G401 (cell line): Measurements from ENCODE around the gene ITGA4. TPM values are rescaled to one million over a fixed set of nuclear protein-coding genes. Genes with fewer than 3 reads are reported as not detected.
A peak's percentile ranks its signal among the peaks of the same experiment; 100 is the strongest.

ENCODE experiments used
- DNase-seq: peaks from one replicate; pipeline ENCODE4 v3.0.0-alpha.2; 2015; ENCODE audit warnings: low spot score
- in situ Hi-C: cut with HindIII; loops from 2 replicates; pipeline ENCODE4 v1.10.0; 2016; ENCODE audit warnings: low sequenced_read_pairs, mixed read lengths
- total RNA-seq: library from RNA; depleted of rRNA; stranded (reverse); fragments of >200 nt; shearing (Covaris generic); gene quantifications from 2 replicates; pipeline ENCODE4 v1.2.3, GENCODE V29; 2014; rRNA removed

ITGA4 gene
- total RNA-seq, 1 experiment from 2014 or later: 2.5 TPM

DNA sequence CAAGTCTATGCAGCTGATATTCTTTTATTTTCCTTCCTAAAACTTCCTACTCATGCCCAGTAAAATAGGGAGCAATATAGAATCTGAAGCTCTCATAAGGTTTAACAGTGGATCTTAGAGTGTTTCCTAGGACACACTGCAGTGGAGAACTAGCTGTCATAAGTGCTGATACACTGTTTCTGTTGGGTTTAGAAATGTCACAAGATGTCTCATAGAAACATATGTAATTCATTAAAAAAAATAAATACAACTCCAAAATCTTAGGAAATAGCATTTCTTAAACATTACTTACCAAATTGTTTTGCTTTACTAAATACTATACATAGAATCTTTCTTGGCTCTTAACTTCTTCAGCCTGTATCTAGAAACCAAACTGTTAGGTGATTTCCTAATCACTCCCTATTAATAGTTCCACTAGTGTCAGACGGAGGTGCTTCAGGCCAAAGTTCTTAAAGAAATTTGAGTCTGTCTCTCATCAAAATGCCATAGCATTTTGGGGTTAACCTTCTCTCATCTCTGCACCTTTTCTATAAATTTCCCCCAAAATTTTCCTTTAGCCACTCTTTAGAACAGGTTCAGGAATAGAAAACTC, 106.0 kb downstream of the ITGA4 start:
- no peak for DNase-seq
- in situ Hi-C loops: no loop called here

GRCh38 chr2:181566334-181567032, 109.3 kb downstream of the ITGA4 start:
- in situ Hi-C loops: no loop called here
- DNase-seq: peak; percentile 83

DNA sequence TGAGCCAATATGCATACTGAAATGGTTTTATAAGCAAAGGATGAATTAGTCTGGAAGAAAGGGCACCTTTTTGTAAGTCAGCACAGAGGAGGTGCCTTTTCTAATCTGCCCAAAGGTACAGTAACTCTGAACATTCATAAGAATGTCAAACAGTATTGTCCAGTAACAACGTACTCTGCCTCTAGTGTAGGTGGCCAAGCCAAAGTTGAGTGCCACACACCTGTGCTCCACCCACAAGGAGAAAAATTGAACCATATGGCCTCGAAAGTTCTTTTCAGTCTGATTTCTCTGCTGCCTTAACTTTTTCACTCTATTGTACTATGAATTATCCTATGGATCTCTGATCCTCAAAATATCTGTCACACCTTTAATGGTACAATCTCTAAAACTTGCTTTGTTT, 112.9 kb downstream of the ITGA4 start:
- DNase-seq: no peak
- in situ Hi-C loops: no loop called here

DNA sequence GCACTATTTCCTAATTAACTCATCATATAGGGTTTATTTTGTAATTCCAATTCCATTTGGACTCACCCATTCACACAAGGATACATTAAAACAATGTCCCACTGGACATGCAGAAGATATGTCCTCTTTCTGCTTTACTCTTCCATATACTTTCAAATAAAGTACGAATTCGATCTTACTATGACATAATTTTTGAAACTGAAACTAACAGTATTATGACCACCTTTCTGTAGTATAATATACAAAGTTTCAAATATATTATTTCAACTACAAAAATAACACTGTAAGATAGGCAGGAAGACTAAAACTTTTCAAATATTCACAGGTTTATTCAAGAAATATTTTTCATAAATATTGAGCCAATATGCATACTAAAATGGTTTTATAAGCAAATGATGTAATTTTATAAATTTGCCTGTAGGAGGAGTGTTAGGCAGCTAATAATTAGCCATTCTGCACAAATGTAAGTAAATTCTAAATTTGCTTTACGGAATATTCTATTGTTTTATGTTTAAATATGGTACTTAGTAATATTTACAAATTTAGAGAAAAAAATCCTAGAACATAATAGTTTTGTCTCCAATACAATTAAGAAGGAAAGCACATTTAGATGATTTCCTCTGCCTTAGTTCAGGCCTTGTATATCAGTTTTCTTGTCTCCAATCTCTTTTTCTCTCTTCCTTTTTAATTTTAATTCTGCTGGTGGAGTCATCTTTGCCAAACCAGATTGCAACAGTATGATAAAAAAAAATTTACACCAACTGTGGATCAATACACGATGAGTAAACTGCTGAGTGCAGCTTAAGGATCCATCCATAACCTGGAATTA, 113.9 kb downstream of the ITGA4 start:
- peak; percentile 51 for DNase-seq
- in situ Hi-C loops: no loop called here

- DNase-seq: peak; percentile 80
- in situ Hi-C loops: no loop called here
These were observed 116.1 kb downstream of the ITGA4 start for GRCh38 chr2:181573140-181573736.

DNA sequence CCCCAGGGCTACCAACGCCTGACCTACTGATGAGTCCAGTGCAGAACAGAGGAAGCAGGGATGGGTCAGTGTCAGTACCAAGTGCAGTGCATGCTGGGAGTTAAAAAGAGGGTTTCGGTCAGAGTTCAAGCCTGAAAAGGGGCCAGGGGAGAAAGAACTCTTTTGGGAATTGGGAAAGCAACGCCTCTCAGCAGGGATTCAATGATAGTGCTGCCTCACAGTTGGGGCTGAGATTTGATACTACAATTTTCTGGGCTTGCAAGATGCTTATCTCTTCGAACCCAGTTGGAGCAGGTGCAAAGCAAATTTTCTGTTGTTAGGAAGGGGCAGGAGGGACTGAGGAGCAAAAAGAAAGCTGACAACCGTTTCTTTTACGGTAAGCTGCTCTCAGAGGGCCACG, 117.1 kb downstream of the ITGA4 start:
- peak; percentile 51 for DNase-seq
- in situ Hi-C loops: no loop called here

DNA sequence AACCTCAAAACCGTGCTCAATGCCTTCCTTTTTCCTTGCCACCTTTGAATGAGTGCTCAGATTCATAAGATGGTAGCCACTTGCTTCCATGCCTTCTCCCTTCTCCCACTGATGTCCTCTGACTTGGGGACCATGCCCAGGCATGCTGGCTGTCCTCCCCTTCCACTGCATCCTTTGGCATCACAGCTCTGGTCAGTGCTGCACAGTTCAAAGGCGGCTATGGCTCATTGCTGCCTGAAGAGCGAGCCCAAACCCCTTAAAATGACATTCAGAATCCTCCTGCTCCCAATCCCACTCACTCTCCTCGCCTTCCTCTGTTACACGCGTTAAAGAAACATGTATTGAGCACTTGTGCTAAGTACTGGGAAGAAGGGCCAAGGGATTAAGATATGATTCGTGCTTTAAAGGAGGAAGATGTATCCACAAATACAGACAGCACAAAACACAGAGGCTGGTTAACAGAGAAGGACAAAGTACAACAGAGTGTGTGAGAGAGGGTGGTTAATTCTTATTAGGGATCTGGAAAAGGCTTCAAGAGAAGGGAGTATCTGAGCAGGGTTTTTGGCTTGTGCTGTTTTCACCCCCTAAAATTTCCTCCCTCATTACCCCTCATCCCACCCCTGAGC, 118.0 kb downstream of the ITGA4 start:
- peak; percentile 87 for DNase-seq
- in situ Hi-C loops: no loop called here

DNA sequence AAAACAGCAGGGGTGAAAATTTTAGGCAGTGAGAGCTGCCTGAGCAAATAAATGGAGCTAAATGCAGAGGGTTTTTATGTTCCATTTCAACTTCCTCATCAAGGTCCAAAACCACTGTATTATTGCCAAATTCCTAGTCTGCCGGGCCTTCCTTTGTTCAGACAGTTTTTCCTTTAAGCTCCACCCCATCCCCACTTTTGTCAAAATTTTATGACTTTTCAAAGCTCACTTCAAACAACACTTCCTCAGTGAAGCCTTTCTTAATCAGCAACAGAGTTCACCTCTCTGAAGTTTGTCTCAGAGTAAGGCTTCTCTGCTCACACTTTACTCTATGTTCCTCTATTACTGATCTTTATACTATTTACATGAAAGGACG, 118.5 kb downstream of the ITGA4 start:
- in situ Hi-C loops: no loop called here
- peak; percentile 44 for DNase-seq

- in situ Hi-C loops: no loop called here
- no peak for DNase-seq
These were observed 119.2 kb downstream of the ITGA4 start for GRCh38 chr2:181576431-181576830.

DNA sequence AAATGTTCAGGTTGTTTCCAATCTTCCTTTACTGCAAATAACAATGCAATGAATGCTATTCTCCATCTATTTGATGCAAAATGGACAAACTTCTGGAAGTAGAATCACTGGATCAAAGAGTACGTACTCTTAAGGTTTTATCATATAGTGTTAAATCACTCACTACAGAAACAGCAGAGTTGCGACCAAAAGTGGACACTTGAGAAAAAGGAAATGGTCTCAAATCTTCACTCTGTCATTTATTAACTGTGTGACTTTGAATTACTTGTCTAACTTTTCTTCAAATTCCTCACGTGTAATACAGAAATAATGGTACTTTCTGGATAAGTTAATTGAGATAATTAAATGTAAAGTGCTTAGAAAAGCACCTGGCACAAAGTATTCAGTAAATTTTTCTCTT, 121.6 kb downstream of the ITGA4 start:
- DNase-seq: no peak
- in situ Hi-C loops: no loop called here

GRCh38 chr2:181581534-181581933, 124.3 kb downstream of the ITGA4 start:
- peak; percentile 39 for DNase-seq
- in situ Hi-C loops: no loop called here

DNA sequence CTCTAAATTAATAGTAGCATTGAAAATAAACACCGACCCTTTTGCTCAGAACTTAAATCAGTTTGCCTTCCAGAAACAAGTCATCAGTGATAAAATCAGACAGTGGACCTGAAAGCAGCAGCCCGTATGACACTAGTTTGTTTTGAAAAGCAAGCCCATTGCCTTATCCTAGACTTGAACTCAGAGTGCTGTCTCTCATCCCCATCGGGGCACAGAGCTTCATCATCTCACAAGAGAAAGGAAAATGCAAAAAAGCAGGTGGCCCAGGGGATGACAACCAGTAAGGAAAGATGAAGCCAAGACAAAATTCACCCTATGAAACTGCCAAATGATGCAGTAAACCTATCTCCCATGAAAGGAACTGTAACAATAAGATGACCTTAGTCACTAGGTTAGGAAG, 128.5 kb downstream of the ITGA4 start:
- in situ Hi-C loops: no loop called here
- peak; percentile 67 for DNase-seq

Other genes with a start within 250 kb of the ITGA4 start
- gene CERKL, start 199.7 kb downstream of the ITGA4 start, total RNA-seq: not detected in 2 replicates
- gene NEUROD1, start 223.1 kb downstream of the ITGA4 start, total RNA-seq: not detected in 2 replicates